Ascending aorta (tissue), 2 donors: ENCODE data around the gene OLFM3. TPM values are rescaled to one million over a fixed set of nuclear protein-coding genes. Genes with fewer than 3 reads are reported as not detected.

Experiments used
- DNase-seq, 2 donors: peaks; one replicate each; pipeline ENCODE4 v3.0.0-alpha.2; 2019; ENCODE audit warnings: low spot score in 2 of 2
- H3K27ac ChIP-seq, 2 donors: fragments of 200-600 bp; sonication (generic); one replicate each; pipeline ENCODE4 v1.5.1; 2016 to 2017; ENCODE audit warnings: mild to moderate bottlenecking in 1 of 2
- H3K27me3 ChIP-seq: fragments of 200-600 bp; sonication (generic); one replicate; pipeline ENCODE4 v1.5.1; 2017
- H3K36me3 ChIP-seq, 2 donors: fragments of 200-600 bp; sonication (generic); one replicate each; pipeline ENCODE4 v1.5.1; 2016
- H3K4me1 ChIP-seq, 2 donors: fragments of 200-600 bp; sonication (generic); one replicate each; pipeline ENCODE4 v1.5.1; 2016 to 2017; ENCODE audit warnings: mild to moderate bottlenecking in 1 of 2
- H3K4me3 ChIP-seq, 2 donors: fragments of 200-600 bp; sonication (generic); one replicate each; pipeline ENCODE4 v1.5.1; 2016 to 2017; ENCODE audit warnings: mild to moderate bottlenecking in 1 of 2
- H3K9me3 ChIP-seq, 2 donors: fragments of 200-600 bp; sonication (generic); one replicate each; pipeline ENCODE4 v1.5.1; 2016
- CTCF ChIP-seq, 3 experiments: fragments of 200-600 bp in 2 of 3; fragments of 450-650 bp in 1 of 3; sonication (generic) in 2 of 3; IDR thresholded peaks; one replicate each; pipeline ENCODE4 v1.5.1; 2016 to 2019; ENCODE audit warnings: antibody characterized with exemption in 3 of 3, mild to moderate bottlenecking in 1 of 3, moderate library complexity in 1 of 3
- intact Hi-C: fragments of 100-400 bp; cut with DNase I; formaldehyde crosslinking; loops from one replicate; pipeline ENCODE4 v1.15.1; 2023
- total RNA-seq: library from RNA; depleted of rRNA; stranded (reverse); fragments of >200 nt; gene quantifications from one replicate; pipeline ENCODE4 v1.1.0, GENCODE V29; 2016

Gene OLFM3
- total RNA-seq, 1 donor from 2014 or later: not detected

DNA sequence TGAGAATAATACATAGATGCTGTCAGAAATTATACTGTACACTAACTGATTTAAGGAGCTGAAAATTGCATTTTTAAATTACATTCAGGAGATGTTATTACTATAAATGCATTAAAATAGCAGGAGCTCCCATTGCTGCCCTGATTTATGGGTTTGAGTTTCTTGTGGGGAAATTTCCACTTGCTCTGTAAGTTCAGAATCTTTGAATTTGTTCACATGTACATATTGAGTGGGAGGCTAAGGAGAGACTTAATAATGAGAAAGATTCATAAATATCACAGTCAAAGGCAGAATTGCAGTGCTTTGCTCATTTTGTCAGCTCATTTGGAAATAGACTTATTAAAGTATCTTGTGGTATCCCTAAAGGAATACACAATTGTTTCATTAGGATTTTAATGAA lies 170.3 kb downstream of the OLFM3 start:
- Histone ChIP-seq H3K4me1 (no peaks in the 10 kb centered on the region), H3K9me3 (no peaks in the 10 kb centered on the region), H3K36me3 (no peaks in the 10 kb centered on the region), H3K27me3 (no peaks in the 10 kb centered on the region), H3K27ac (no peak overlapping the region), H3K4me3 (no peak overlapping the region)
- no peak for DNase-seq
- intact Hi-C loops: no loop called here
- TF ChIP-seq CTCF (IDR thresholded peaks at IDR 0.05): no peak

DNA sequence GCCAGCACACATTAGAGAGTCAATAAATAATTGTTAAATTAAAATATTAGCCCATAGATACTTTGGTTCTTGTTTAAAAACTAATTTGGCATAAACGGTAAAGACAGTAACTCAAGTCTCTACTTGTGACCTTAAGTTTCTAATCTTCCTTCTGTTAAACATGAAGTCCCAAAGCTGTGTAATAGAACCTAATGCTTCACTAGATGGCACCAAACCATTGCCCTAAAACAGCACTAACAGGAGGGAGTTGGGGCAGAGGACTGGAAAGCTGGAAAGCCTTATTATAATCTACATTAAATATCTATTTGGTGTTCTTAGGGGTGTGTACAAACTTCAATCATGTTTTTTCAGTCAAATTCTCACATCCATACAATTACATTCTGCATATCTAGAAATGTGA lies 176.7 kb downstream of the OLFM3 start:
- Histone ChIP-seq H3K36me3 (no peaks in the 10 kb centered on the region), H3K4me1 (no peaks in the 10 kb centered on the region), H3K27me3 (no peaks in the 10 kb centered on the region), H3K27ac (no peak overlapping the region), H3K4me3 (no peak overlapping the region), H3K9me3 (no peaks in the 10 kb centered on the region)
- intact Hi-C loops: no loop called here
- DNase-seq: no peak
- no peak for TF ChIP-seq CTCF (IDR thresholded peaks at IDR 0.05)

DNA sequence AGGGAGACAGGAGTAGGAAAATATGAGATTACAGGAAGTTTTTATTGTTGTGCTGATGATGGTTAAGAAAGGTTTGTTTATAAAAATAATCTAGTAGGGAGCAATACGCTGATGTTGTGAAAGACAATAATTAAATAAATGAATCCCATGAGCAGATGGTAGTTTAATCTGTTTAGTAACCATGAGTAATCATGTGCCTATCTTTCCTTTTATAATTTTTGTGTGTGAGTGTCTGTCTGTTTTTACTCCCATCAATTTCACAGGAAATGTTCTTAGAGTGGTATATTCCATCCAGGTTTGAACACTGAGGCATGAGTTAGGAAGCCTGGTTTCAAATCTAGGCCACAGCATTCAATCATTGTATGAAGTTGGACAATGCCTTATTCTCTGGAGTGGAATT lies 180.5 kb downstream of the OLFM3 start:
- intact Hi-C loops: no loop called here
- H3K4me3 ChIP-seq: no peak overlapping the region
- H3K9me3 ChIP-seq: no peaks in the 10 kb centered on the region
- H3K27ac ChIP-seq: no peak overlapping the region
- DNase-seq: no peak
- no peaks in the 10 kb centered on the region for H3K27me3 ChIP-seq
- no peak for TF ChIP-seq CTCF (IDR thresholded peaks at IDR 0.05)
- no peaks in the 10 kb centered on the region for H3K36me3 ChIP-seq
- no peaks in the 10 kb centered on the region for H3K4me1 ChIP-seq

DNA sequence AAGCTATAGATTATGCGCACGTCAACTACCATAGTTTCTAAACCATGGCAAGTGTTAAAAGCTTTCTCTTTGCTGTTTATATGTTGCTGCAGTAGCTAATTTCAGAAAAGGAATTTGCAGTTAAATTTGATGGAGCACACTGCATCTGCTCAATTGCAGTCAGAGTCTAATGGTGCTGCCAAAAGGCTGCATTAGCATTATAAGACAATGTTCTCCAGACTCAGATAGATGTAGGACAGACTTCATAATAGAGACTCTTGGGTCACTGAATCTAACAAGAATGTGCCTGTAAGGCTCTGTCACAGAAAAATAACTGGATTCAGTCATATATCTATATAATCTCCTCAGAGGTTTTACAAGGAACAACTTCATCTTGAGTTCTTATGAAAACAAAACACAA lies 198.3 kb downstream of the OLFM3 start:
- H3K27me3 ChIP-seq: no peaks in the 10 kb centered on the region
- no peak overlapping the region for H3K4me3 ChIP-seq
- no peaks in the 10 kb centered on the region for H3K4me1 ChIP-seq
- no peak for DNase-seq
- no peak for TF ChIP-seq CTCF (IDR thresholded peaks at IDR 0.05)
- H3K27ac ChIP-seq: no peak overlapping the region
- intact Hi-C loops: no loop called here
- no peaks in the 10 kb centered on the region for H3K36me3 ChIP-seq
- H3K9me3 ChIP-seq: no peaks in the 10 kb centered on the region

- no peaks in the 10 kb centered on the region for H3K9me3 ChIP-seq
These were observed 199.0 kb downstream of the OLFM3 start for GRCh38 chr1:101797722-101798121.

More at GRCh38 chr1:101797722-101798121, 199.0 kb downstream of the OLFM3 start:
- Histone ChIP-seq H3K4me3 (no peak overlapping the region), H3K4me1 (no peaks in the 10 kb centered on the region), H3K36me3 (no peaks in the 10 kb centered on the region), H3K27ac (no peak overlapping the region), H3K27me3 (no peaks in the 10 kb centered on the region)
- no peak for TF ChIP-seq CTCF (IDR thresholded peaks at IDR 0.05)
- no peak for DNase-seq
- intact Hi-C loops: no loop called here
